GM12891 (cell line): ENCODE measurements around the gene SULT1A2.
"Not testable (repeated sequence)": the region's sequence is repeated elsewhere in the genome, so short reads cannot be mapped to it uniquely, and the experiment has no call there.

Source experiments
- POLR2A ChIP-seq: IDR thresholded peaks from 2 replicates; pipeline ENCODE4 v1.6.1; 2011; ENCODE audit warnings: low read depth, low read length, control low read depth
- POLR2AphosphoS5 ChIP-seq: IDR thresholded peaks from 2 replicates; pipeline ENCODE4 v1.6.1; 2011; ENCODE audit warnings: low read depth, low read length, control low read depth
- TAF1 ChIP-seq: IDR thresholded peaks from 2 replicates; pipeline ENCODE4 v1.6.1; 2011; ENCODE audit warnings: low read depth, low read length, control low read depth

GRCh38 chr16:28638359-28638758 is 41.5 kb upstream of the SULT1A2 start:
- TF ChIP-seq TAF1, POLR2AphosphoS5, POLR2A: not testable (repeated sequence)
